Measurements from ENCODE around the gene COMMD1.
"Not testable (repeated sequence)": the region's sequence is repeated elsewhere in the genome, so short reads cannot be mapped to it uniquely, and the experiment has no call there.

COMMD1 gene

GRCh38 chr2:61950571-61951315, 45.3 kb downstream of the COMMD1 start:
- no peak overlapping the region for H3K4me3 ChIP-seq (ENCODE audit: low read length)

GRCh38 chr2:61951881-61952280, 46.4 kb downstream of the COMMD1 start:
- no peaks in the 10 kb centered on the region for H3K27me3 ChIP-seq (ENCODE audit: control insufficient read depth, insufficient read depth, low read length)
- H3K36me3 ChIP-seq (ENCODE audit: insufficient read depth, low read length), result no peaks in the 10 kb centered on the region
- H3K4me2 ChIP-seq (ENCODE audit: low read length), result no peak overlapping the region
- H3K4me3 ChIP-seq (ENCODE audit: low read length), result no peak overlapping the region
- peaks cover 7% of the 10 kb centered on the region for H3K9me3 ChIP-seq (replicated peaks; ENCODE audit: low read length)
- H3K4me1 ChIP-seq (ENCODE audit: control insufficient read depth, insufficient read depth, low read length), result peaks cover 3% of the 10 kb centered on the region
- no peak overlapping the region for H3K9ac ChIP-seq (ENCODE audit: low read depth, low read length)

More at GRCh38 chr2:61950571-61951315, 45.3 kb downstream of the COMMD1 start:
- no peak overlapping the region for H3K4me2 ChIP-seq (ENCODE audit: low read length)
- H3K36me3 ChIP-seq (ENCODE audit: insufficient read depth, low read length), result no peaks in the 10 kb centered on the region
- peaks cover 14% of the 10 kb centered on the region for H3K4me1 ChIP-seq (ENCODE audit: control insufficient read depth, insufficient read depth, low read length)
- H3K27me3 ChIP-seq (ENCODE audit: control insufficient read depth, insufficient read depth, low read length), result no peaks in the 10 kb centered on the region
- H3K9ac ChIP-seq (ENCODE audit: low read depth, low read length), result no peak overlapping the region
- peaks cover 7% of the 10 kb centered on the region for H3K9me3 ChIP-seq (replicated peaks; ENCODE audit: low read length)

DNA sequence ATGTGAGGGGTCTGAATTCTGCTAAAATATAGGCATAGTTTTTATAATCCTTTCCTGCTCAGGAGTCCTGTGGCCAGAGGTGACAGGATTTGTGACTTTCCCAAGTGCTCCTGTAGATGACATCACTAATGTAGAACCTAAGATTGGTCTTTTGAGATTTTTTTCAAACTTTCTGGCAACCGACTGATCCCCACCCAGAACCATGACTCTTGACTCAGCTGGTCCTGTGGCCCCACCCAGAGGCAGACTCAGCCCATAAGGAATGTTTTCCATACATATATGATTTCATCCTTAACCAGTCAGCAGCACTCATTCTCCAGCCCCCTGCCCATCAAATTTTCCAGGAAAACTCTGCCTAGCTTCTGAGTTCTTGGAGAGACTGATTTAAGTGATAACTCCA, 46.8 kb downstream of the COMMD1 start:
- H3K4me2 ChIP-seq (ENCODE audit: low read length), result no peak overlapping the region
- no peaks in the 10 kb centered on the region for H3K27me3 ChIP-seq (ENCODE audit: control insufficient read depth, insufficient read depth, low read length)
- peaks cover 7% of the 10 kb centered on the region for H3K9me3 ChIP-seq (replicated peaks; ENCODE audit: low read length)
- no peaks in the 10 kb centered on the region for H3K4me1 ChIP-seq (ENCODE audit: control insufficient read depth, insufficient read depth, low read length)
- no peak overlapping the region for H3K4me3 ChIP-seq (ENCODE audit: low read length)
- no peak overlapping the region for H3K9ac ChIP-seq (ENCODE audit: low read depth, low read length)
- H3K36me3 ChIP-seq (ENCODE audit: insufficient read depth, low read length), result no peaks in the 10 kb centered on the region

DNA sequence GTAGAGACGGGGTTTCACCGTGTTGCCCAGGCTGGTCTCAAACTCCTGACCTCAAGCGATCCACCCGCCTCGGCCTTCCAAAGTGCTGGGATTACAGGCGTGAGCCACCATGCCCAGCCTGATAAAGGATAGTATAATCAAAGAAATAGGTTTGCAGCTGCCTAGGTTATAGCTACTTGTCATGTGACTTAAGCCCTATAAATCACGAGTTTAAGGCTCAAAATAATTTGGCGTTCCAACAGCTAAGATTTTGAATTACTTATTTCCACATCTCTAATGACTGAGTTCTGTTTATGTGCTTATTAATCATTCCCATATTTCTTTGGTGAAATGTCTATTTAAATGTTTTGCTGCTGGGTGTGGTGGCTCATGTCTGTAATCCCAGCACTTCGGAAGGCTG, 49.4 kb downstream of the COMMD1 start:
- not testable (repeated sequence) for H3K27me3 ChIP-seq (ENCODE audit: control insufficient read depth, insufficient read depth, low read length); H3K4me2 ChIP-seq (ENCODE audit: low read length); H3K4me1 ChIP-seq (ENCODE audit: control insufficient read depth, insufficient read depth, low read length); H3K9ac ChIP-seq (ENCODE audit: low read depth, low read length); H3K36me3 ChIP-seq (ENCODE audit: insufficient read depth, low read length); H3K4me3 ChIP-seq (ENCODE audit: low read length); H3K9me3 ChIP-seq (replicated peaks; ENCODE audit: low read length)

DNA sequence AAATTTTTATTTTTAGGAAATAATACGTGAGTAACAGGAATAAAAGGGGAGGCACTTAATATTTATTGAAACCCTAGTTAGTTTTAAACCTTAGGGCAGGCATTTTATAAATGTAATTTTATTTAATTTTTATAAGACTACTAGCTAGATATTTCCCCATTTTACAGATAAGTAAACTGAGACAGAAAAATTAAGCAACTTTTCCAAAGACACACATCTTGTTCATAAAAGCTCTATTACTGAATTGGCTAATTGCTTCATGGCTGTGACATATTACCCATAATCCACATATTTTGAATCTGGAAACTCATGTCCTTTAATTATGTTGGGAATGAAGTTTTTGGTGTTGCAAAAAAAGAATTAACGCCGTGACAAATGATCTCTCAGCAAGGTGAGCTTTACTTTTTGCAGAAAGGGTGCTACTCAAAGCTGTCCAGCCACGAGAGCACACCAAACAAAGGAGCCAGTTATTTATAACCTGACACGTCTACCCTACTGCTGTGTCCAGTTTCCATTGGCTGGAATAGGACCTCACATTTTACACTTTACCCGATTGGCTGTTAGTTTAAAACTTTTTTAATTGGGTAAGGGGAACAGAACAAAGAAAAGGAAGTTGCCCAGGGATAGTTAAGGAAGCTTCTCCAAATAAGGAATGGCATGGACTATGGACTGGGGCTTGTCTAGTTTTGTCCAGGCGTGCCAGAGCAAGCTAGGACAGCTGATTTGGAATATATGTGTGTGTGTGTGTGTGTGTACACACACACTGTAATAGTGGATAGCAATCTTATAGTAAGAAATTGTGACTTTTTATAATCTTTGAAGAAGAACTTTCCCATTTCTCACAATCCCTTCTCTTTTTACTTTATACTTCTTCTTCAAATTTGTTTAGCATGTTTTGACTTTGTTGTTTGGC, 54.2 kb downstream of the COMMD1 start:
- H3K27me3 ChIP-seq (ENCODE audit: control insufficient read depth, insufficient read depth, low read length), result no peaks in the 10 kb centered on the region
- H3K4me3 ChIP-seq (ENCODE audit: low read length), result no peak overlapping the region
- H3K9me3 ChIP-seq (replicated peaks; ENCODE audit: low read length), result no peaks in the 10 kb centered on the region
- H3K4me1 ChIP-seq (ENCODE audit: control insufficient read depth, insufficient read depth, low read length), result no peaks in the 10 kb centered on the region
- H3K9ac ChIP-seq (ENCODE audit: low read depth, low read length), result no peak overlapping the region
- H3K36me3 ChIP-seq (ENCODE audit: insufficient read depth, low read length), result no peaks in the 10 kb centered on the region
- no peak overlapping the region for H3K4me2 ChIP-seq (ENCODE audit: low read length)

DNA sequence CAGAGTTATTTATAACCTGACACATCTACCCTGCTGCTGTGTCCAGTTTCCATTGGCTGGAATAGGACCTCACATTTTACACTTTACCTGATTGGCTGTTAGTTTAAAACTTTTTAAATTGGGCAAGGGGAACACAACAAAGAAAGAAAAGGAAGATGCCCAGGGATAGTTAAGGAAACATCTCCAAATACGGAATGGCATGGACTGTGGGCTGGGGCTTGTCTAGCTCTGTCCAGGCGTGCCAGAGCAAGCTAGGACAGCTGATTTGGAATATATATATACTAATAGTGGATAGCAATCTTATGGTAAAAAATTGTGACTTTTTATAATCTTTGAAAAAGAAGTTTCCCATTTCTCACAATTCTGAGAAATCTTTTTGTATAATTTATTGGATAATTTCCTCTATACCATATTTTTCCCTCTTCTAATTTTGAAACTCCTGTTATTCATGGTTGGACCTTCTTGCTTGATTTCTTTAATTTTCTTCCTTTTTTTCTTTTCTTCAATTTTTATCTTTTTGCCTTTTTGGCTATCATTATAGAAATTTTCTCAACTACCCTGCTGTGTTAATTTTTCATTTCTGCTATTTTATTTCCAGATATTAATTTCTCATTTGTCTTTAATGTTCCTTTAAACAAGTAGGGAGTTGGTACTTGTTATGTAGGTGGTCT, 55.9 kb downstream of the COMMD1 start:
- Histone ChIP-seq H3K9me3 (replicated peaks; ENCODE audit: low read length) (no peaks in the 10 kb centered on the region), H3K4me1 (ENCODE audit: control insufficient read depth, insufficient read depth, low read length) (no peaks in the 10 kb centered on the region), H3K27me3 (ENCODE audit: control insufficient read depth, insufficient read depth, low read length) (no peaks in the 10 kb centered on the region), H3K9ac (ENCODE audit: low read depth, low read length) (no peak overlapping the region), H3K4me2 (ENCODE audit: low read length) (no peak overlapping the region), H3K4me3 (ENCODE audit: low read length) (no peak overlapping the region), H3K36me3 (ENCODE audit: insufficient read depth, low read length) (no peaks in the 10 kb centered on the region)

DNA sequence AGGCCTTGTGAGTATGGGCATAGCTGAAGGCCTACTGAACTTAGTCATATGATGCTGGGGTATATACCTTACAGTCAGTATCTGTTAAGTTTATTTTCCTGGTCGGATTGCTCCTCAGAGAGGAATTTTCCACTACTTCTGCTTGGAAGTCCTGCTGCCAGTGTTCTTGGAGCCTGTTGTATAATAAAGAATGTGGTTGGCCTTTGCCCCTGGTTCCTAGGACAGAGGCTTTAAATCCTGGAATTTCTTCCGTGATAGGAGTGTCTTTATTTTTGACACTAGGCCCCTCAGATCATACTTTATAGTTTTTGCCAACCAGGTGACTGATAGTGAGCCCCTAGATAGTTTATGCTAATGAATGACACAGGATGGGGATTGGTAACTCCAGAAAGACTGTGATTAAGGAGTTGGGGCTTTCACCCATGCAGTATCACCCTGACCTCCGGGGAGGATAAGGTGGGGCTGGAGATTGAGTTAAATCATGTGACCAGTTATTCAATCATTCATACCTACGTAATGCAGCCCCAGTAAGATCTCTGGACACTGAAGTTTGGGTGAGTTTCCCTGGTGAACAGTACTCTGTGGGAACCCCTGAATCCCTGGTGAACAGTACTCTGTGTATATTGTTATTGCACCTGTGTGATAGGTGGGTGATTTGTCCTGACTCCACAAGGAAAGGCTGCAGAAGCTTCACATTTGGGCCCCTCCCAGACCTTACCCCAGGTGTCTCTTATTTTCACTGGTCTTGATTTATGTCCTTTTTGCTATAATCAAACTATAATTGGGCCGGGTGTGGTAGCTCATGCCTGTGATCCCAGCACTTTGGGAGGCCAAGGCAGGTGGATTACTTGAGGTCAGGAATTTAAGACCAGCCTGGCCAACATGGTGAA, 56.9 kb downstream of the COMMD1 start:
- Histone ChIP-seq H3K4me2 (ENCODE audit: low read length) (no peak overlapping the region), H3K27me3 (ENCODE audit: control insufficient read depth, insufficient read depth, low read length) (no peaks in the 10 kb centered on the region), H3K9ac (ENCODE audit: low read depth, low read length) (no peak overlapping the region), H3K4me3 (ENCODE audit: low read length) (no peak overlapping the region), H3K4me1 (ENCODE audit: control insufficient read depth, insufficient read depth, low read length) (no peaks in the 10 kb centered on the region), H3K9me3 (replicated peaks; ENCODE audit: low read length) (no peaks in the 10 kb centered on the region), H3K36me3 (ENCODE audit: insufficient read depth, low read length) (no peaks in the 10 kb centered on the region)

- no peak overlapping the region for H3K9ac ChIP-seq (ENCODE audit: low read depth, low read length)
- H3K4me1 ChIP-seq (ENCODE audit: control insufficient read depth, insufficient read depth, low read length), result no peaks in the 10 kb centered on the region
- H3K4me2 ChIP-seq (ENCODE audit: low read length), result no peak overlapping the region
- H3K9me3 ChIP-seq (replicated peaks; ENCODE audit: low read length), result no peaks in the 10 kb centered on the region
- no peak overlapping the region for H3K4me3 ChIP-seq (ENCODE audit: low read length)
- H3K36me3 ChIP-seq (ENCODE audit: insufficient read depth, low read length), result no peaks in the 10 kb centered on the region
- H3K27me3 ChIP-seq (ENCODE audit: control insufficient read depth, insufficient read depth, low read length), result no peaks in the 10 kb centered on the region
Measured at GRCh38 chr2:61966087-61966727, 60.7 kb downstream of the COMMD1 start.

- Histone ChIP-seq H3K4me3 (ENCODE audit: low read length) (no peak overlapping the region), H3K9me3 (replicated peaks; ENCODE audit: low read length) (no peaks in the 10 kb centered on the region), H3K27me3 (ENCODE audit: control insufficient read depth, insufficient read depth, low read length) (no peaks in the 10 kb centered on the region), H3K4me2 (ENCODE audit: low read length) (no peak overlapping the region), H3K4me1 (ENCODE audit: control insufficient read depth, insufficient read depth, low read length) (no peaks in the 10 kb centered on the region), H3K36me3 (ENCODE audit: insufficient read depth, low read length) (no peaks in the 10 kb centered on the region), H3K9ac (ENCODE audit: low read depth, low read length) (no peak overlapping the region)
Measured at GRCh38 chr2:61967262-61967661, 61.8 kb downstream of the COMMD1 start.

DNA sequence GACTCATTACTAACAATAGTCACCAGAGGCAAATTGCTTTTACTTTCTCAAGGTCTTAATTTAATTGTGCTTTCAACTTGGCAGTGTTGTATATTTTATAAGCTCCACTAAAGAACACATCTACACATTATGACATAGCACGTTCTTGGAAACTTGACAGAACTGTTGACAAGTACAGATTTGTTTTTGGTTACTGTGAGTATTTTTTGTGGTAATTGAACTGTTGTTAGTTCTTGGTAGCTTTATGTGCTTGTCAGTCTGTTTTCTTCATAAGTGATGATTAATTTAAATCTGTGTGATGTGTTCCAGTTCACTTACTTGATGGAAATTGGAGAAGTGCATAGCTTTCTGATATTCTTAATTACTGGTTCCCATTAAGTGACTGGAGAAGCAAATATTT, 63.9 kb downstream of the COMMD1 start:
- Histone ChIP-seq H3K4me2 (ENCODE audit: low read length) (no peak overlapping the region), H3K36me3 (ENCODE audit: insufficient read depth, low read length) (no peaks in the 10 kb centered on the region), H3K9me3 (replicated peaks; ENCODE audit: low read length) (no peaks in the 10 kb centered on the region), H3K27me3 (ENCODE audit: control insufficient read depth, insufficient read depth, low read length) (no peaks in the 10 kb centered on the region), H3K9ac (ENCODE audit: low read depth, low read length) (no peak overlapping the region), H3K4me3 (ENCODE audit: low read length) (no peak overlapping the region), H3K4me1 (ENCODE audit: control insufficient read depth, insufficient read depth, low read length) (no peaks in the 10 kb centered on the region)
